PC-9 (cell line): ENCODE data around the gene C5orf52. TPM values are rescaled to one million over a fixed set of nuclear protein-coding genes. Genes with fewer than 3 reads are reported as not detected.

ENCODE experiments used
- BruUV-seq: library from RNA; stranded (reverse); fragments of 400-500 nt; replicated peaks from 2 replicates; lab custom pipeline; 2021; lab: Mats Ljungman, UMichigan
- CTCF ChIA-PET: fragments of 300-600 bp; sonication (Branson Sonifier 250); formaldehyde crosslinking; loops from one replicate; lab custom pipeline; 2022; ENCODE audit warnings: antibody characterized with exemption; lab: Charles Lee
- POLR2A ChIA-PET: fragments of 300-600 bp; sonication (Branson Sonifier 250); formaldehyde crosslinking; loops from one replicate; lab custom pipeline; 2022; ENCODE audit warnings: antibody characterized with exemption; ENCODE audit not compliant: unreplicated experiment; lab: Charles Lee
- DNase-seq, 2 experiments: peaks; one replicate each; pipeline versions ENCODE4 v3.0.0 to v3.0.0-alpha.2; 2015 to 2022; ENCODE audit warnings: mixed read lengths in 1 of 2
- H2AFZ ChIP-seq: fragments of 200-600 bp; sonication (generic); 2 replicates; pipeline ENCODE4 v1.8.1; 2017; ENCODE audit warnings: antibody characterized with exemption
- H3F3A ChIP-seq: fragments of 200-600 bp; sonication (generic); 2 replicates; pipeline ENCODE4 v1.8.1; 2017; ENCODE audit warnings: antibody characterized with exemption, mild to moderate bottlenecking, low read depth; ENCODE audit not compliant: insufficient read depth
- H3K27ac ChIP-seq: fragments of 200-600 bp; sonication (generic); 2 replicates; pipeline ENCODE4 v1.6.1; 2016; ENCODE audit warnings: mixed run types
- H3K27me3 ChIP-seq: fragments of 200-600 bp; sonication (generic); 2 replicates; pipeline ENCODE4 v1.6.1; 2016; ENCODE audit warnings: low read depth, mixed run types; ENCODE audit not compliant: insufficient read depth
- H3K36me3 ChIP-seq: fragments of 200-600 bp; sonication (generic); 2 replicates; pipeline ENCODE4 v1.6.1; 2016; ENCODE audit warnings: low read depth, mixed run types
- H3K4me1 ChIP-seq: fragments of 200-600 bp; sonication (generic); replicated peaks from 2 replicates; pipeline ENCODE4 v1.6.1; 2016; ENCODE audit warnings: mixed run types; ENCODE audit not compliant: insufficient read depth
- H3K4me2 ChIP-seq: fragments of 200-600 bp; sonication (generic); 2 replicates; pipeline ENCODE4 v1.6.1; 2017; ENCODE audit warnings: mixed run types
- H3K4me3 ChIP-seq: fragments of 200-600 bp; sonication (generic); 2 replicates; pipeline ENCODE4 v1.6.1; 2016; ENCODE audit warnings: mixed run types
- H3K79me2 ChIP-seq: fragments of 200-600 bp; sonication (generic); 2 replicates; pipeline ENCODE4 v1.6.1; 2017; ENCODE audit warnings: low read depth, mixed run types
- H3K9me2 ChIP-seq: fragments of 200-600 bp; sonication (generic); 2 replicates; pipeline ENCODE4 v1.8.1; 2017; ENCODE audit warnings: mild to moderate bottlenecking; ENCODE audit not compliant: insufficient read depth
- H3K9me3 ChIP-seq: fragments of 200-600 bp; sonication (generic); 2 replicates; pipeline ENCODE4 v1.8.1; 2016; ENCODE audit warnings: low read depth; ENCODE audit not compliant: insufficient read depth
- H4K20me1 ChIP-seq: fragments of 200-600 bp; sonication (generic); 2 replicates; pipeline ENCODE4 v1.8.1; 2017; ENCODE audit not compliant: insufficient read depth
- CTCF ChIP-seq: fragments of 200-600 bp; sonication (generic); conservative IDR thresholded peaks from 2 replicates; pipeline ENCODE4 v1.6.1; 2017; ENCODE audit warnings: mixed run types, antibody characterized with exemption, mild to moderate bottlenecking, moderate library complexity
- EZH2 ChIP-seq: fragments of 200-600 bp; sonication (generic); IDR thresholded peaks from 2 replicates; pipeline ENCODE4 v1.8.0; 2017; ENCODE audit warnings: antibody characterized with exemption, low read depth
- intact Hi-C: fragments of 100-400 bp; cut with micrococcal nuclease; formaldehyde crosslinking; loops from one replicate; pipeline ENCODE4 v1.10.0; 2022; ENCODE audit not compliant: unreplicated experiment
- total RNA-seq: library from RNA; stranded (reverse); gene quantifications from 2 replicates; pipeline ENCODE4 v1.2.3, GENCODE V29; 2021

Gene C5orf52
- total RNA-seq, 1 experiment from 2014 or later, result not detected

DNA sequence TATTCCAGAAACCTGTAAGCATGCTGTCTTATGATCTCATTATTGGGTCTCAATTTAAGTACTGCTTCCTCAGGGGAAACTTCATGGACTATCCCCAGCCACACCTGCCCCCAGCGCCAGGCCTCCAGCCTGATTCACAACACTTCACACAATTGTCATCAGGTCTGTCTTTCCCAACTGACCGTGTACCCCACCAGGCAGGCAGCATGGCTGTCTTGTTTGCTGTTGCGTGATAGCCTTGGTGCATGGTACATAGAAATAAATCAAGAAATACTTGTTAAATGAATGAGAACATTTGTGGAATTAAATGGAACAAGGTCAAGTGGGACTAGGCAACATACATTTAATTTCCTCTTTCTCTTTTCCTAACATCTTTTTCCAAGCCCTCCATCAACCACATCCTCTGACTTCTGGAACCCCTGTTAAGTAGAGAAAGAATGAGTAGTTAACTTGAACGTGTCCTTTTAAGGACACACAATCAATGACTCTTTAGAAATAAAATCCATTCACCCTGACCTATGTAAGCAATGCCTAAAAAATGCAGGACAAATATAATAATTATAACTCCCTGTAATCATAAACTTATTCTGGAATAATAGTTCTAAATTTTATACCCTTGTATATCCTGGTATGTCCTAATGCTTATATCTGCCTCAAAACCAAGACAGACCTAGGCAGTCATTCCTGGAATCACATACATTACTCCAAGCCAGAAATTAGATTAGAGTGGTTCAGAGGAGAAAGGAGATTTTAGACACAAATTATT is 42.7 kb downstream of the C5orf52 start:
- Histone ChIP-seq H3K9me3 (no peaks in the 10 kb centered on the region; the same call in 1 of the 2 replicates), H3K36me3 (no peaks in the 10 kb centered on the region), H3K4me3 (no peak overlapping the region), H3K4me1 (peaks cover 13% of the 10 kb centered on the region; the same call in 1 of the 2 replicates), H2AFZ (no peak overlapping the region), H4K20me1 (no peaks in the 10 kb centered on the region), H3K27me3 (no peaks in the 10 kb centered on the region), H3K4me2 (no peak overlapping the region), H3K79me2 (no peaks in the 10 kb centered on the region), H3K9me2 (no peaks in the 10 kb centered on the region), H3F3A (no peaks in the 10 kb centered on the region; the same call in 1 of the 2 replicates), H3K27ac (no peak overlapping the region)
- CTCF ChIA-PET, result no interaction called here
- POLR2A ChIA-PET, result no interaction called here
- no peak for DNase-seq
- intact Hi-C loops, result loop anchor here (10.0 kb wide), 1 partner anchor 109 kb away; no protein-coding TSS in a partner anchor
- TF ChIP-seq CTCF (no peak), EZH2 (no peak)
- BruUV-seq, result no TSS peak

DNA sequence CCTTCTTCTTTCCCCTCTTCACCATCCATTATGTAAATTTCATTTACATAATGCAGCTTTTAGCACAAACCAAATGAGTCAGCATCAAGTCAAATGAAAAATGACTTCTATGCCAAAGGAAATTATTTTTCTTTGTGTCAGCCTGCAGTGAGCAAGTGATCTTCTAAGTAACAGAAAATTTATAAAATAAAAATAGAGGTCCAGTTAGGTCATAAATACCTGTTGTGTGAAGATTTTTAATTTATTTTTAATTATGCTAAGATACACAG is 43.2 kb downstream of the C5orf52 start:
- DNase-seq, result no peak
- Histone ChIP-seq H3K79me2 (no peaks in the 10 kb centered on the region), H3K36me3 (no peaks in the 10 kb centered on the region), H3K4me3 (no peak overlapping the region), H4K20me1 (no peaks in the 10 kb centered on the region), H3K4me2 (no peak overlapping the region), H3K9me2 (no peaks in the 10 kb centered on the region), H3F3A (no peaks in the 10 kb centered on the region; the same call in 1 of the 2 replicates), H2AFZ (no peak overlapping the region), H3K4me1 (peaks cover 13% of the 10 kb centered on the region; the same call in 1 of the 2 replicates), H3K27ac (no peak overlapping the region), H3K9me3 (no peaks in the 10 kb centered on the region; the same call in 1 of the 2 replicates), H3K27me3 (no peaks in the 10 kb centered on the region)
- BruUV-seq, result no TSS peak
- ChIA-PET CTCF (no interaction called here), POLR2A (no interaction called here)
- no peak for TF ChIP-seq CTCF
- TF ChIP-seq EZH2, result no peak
- intact Hi-C loops, result loop anchor here (10.0 kb wide), 1 partner anchor 110 kb away; no protein-coding TSS in a partner anchor

DNA sequence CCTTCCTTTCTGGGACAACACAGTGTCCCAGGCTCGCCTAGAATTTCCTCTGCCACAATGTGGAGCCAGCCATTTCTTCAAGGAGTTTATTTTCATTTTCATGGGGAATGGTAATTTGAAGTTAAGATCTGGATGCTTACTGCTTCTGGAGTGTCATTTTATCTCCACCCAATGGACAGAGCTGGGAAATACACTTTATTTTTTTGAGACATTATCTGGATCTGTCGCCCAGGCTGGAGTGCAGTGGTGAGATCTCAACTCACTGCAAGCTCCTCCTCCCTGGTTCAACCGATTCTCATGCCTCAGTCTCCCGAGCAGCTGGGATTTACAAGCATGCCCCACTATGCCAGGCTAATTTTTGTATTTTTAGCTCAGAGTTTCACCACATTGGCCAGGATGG is 47.2 kb downstream of the C5orf52 start:
- CTCF ChIA-PET, result interaction anchor here (0.6 to 1.5 kb wide), 6 partner anchors 19 to 390 kb away, joined by 4 to 17 read pairs (median 5); partner anchors contain the start of gene LSM11
- TF ChIP-seq EZH2 (no peak), CTCF (peak; percentile 75)
- Histone ChIP-seq H3K36me3 (no peaks in the 10 kb centered on the region), H3F3A (no peaks in the 10 kb centered on the region), H2AFZ (no peak overlapping the region), H3K4me1 (peaks cover 6% of the 10 kb centered on the region; the same call in 1 of the 2 replicates), H3K9me2 (no peaks in the 10 kb centered on the region), H3K27me3 (no peaks in the 10 kb centered on the region), H3K4me3 (no peak overlapping the region), H4K20me1 (no peaks in the 10 kb centered on the region), H3K9me3 (no peaks in the 10 kb centered on the region), H3K27ac (no peak overlapping the region), H3K79me2 (no peaks in the 10 kb centered on the region), H3K4me2 (no peak overlapping the region)
- intact Hi-C loops, result loop anchor here (1.0 to 10.0 kb wide), 9 partner anchors 49 to 390 kb away; partner anchors contain the start of genes ADAM19 and SOX30
- POLR2A ChIA-PET, result no interaction called here
- DNase-seq, result peak in 1 of 2 experiments; percentile 11
- no TSS peak for BruUV-seq
